IPS-NIHi7 (cell line): ENCODE measurements around the gene ITPR1.

Source experiments
- DNase-seq: peaks from one replicate; pipeline ENCODE4 v3.0.0; 2012; ENCODE audit warnings: mixed read lengths; ENCODE audit errors: extremely low spot score

The ITPR1 gene

DNA sequence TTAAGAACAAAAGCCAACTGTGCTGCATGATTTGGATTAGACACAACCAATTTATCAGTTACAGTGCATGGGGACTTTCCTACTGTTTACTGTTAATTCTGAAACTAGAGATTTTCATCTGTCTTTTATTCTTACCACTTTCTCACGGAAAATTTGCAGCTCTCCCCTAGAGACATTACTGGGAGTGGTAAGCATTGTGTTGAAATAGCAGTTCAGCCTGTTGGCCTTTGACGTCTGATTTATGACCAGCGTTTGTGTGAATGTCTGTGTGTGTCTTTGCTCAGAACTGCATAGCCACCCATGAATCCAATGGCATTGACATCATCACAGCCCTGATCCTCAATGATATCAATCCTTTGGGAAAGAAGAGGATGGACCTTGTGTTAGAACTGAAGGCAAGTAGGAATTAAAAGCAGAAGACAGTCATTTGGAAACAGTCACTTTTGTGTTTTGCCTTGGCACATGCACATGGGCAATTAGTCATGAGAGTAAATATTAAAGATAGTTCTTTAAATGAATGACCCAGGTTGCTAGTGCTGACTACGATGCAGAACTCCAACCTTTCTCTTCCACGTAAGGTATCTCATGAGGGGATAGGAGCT, 283.9 kb downstream of the ITPR1 start:
- DNase-seq = no peak

DNA sequence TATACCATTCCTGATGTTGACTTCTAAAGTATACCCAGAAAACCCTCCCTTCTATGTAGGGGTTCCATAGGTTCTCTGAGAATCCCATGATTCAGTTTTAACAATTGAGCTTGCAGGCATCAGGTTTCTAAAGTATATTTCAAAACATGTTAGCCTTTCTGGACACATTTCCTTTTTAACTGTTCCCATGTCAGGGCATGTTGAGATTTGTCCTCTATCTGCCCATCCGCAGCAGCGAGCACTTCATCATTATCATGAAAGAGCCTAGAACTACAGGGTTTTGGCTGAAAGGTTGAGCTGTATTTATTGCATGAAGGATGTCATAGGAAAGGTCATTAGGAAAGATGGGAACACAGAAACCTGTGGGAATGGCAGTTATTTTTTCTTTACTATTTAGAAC, 285.0 kb downstream of the ITPR1 start:
- DNase-seq = no peak

DNA sequence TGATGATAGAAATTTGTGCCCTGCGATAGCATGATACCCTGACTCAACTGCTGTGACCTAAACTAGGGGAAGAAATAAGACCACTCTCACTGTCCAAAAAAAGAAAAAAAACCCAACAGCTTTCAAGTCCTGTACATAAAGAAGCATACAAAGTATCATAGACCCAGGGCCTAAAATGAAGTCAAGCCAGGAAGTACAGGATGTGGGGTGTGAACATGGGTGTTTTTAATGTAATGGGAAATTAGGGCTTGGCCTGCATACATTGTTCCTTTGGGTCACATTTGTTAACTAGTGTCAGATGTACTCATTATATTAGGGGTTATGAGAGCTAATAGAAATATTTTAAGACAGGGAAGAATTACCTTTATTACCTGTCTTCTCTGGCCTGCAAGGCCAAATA, 285.6 kb downstream of the ITPR1 start:
- no peak for DNase-seq

DNA sequence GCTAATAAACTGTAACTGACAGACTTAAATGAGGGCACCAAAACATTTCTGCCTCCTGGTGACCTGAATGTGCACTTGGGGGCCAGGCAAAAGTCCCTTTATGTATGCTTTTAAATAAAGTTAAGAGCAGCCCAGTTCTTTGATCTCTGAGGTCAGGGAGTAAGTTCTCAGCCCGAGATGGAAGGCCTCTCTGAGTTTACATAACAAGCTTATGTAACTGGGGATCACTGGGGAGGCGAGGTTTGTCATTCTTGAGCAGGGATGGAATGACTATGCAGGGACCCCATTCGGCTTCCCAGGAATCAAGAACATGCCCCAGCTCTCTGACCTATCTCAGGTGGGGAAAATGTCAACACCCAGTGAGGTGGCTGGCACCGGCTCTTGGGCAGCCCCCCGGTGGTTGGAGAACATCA, 287.4 kb downstream of the ITPR1 start:
- no peak for DNase-seq

DNA sequence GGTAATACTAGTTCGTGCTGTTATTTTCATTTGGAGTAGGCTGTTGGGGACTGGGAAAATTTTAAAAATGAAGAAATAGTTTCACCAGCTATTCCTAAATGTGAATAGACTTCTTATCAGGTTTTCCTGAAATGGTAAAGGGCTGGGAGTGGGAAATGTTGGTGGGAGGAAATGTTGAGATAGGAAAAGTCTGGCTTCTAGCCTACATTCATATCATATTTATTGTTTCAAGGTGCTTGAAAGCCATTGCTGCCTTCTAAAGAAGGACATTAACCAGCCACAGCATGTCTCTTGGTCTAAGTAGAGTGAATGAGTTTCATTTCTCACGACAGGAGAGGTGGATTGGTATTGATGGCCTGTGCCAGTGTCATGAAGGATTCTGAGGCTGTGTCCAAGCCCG, 288.9 kb downstream of the ITPR1 start:
- DNase-seq = no peak

DNA sequence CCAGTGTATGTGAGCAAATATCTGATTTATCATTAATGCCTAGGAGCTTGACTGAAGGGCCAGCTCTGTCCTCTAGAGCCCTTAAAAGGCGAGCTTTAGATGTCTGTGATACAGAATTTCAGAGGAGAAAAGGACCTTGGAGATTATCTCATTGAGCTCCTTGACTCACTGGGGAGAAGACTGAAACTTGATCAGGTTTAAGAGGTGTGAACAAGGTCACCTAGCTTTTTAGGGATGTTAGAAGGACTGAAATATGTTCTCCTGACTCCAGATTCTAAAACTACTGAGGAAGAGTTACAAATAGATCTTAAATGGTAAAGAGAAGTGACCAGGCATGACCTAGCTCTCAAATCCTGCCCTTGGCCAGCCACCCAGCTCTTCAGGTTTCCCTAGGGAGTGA, 292.4 kb downstream of the ITPR1 start:
- no peak for DNase-seq

DNA sequence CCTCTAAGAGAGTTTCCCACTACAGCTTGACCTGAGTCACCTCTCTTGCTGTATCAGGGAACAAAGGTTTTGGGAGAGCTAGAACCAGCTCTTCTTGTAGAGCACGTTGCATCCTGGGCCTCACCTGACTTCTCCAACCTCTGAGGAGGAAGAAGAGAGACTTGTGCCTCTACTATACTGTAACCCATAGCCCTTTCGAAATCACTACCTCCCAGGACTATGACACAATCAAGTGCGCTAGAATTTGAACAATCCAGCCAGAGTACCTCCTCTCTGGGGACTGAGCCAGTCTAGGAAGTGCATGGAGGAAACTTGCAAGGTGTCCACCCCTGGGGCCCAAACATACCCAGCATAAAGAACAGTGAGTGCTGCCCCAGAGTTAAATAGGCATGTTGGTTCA, 293.3 kb downstream of the ITPR1 start:
- no peak for DNase-seq

DNA sequence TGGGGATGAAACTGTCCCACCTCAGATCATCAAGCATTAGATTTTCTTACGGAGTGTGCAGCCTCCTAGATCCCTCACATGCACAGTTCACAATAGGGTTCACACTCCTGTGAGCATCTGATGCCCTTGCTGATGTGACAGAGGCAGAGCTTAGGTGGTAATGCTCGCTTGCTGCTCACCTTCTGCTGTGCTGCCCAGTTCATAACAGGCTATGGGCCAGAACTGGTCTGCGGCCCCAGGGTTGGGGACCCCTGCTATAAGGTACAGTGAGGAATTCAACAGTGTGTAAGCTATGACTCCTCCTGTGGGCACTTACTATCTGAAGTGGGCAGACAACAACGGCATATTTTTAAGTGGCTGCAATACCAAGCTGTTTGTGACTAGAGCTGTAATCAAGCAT, 298.2 kb downstream of the ITPR1 start:
- no peak for DNase-seq

DNA sequence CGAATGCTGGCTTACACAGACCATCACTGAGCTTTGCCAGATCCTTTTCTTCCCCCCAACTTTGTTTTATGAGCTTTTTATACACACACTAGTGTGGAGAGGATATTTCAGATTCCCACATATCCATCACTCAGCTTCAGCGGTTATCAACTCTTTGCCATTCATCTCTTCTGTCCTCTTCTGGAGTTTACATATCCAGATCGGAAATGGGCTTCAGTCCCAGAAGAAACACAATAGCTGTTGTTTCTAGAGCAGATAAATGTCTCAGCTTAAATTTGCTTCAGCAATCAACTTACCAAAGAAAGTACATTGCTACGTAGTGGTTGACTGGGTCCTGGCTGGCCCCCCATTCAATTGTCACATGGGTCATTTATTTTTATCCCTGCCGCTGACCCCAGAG, 300.2 kb downstream of the ITPR1 start:
- no peak for DNase-seq

DNA sequence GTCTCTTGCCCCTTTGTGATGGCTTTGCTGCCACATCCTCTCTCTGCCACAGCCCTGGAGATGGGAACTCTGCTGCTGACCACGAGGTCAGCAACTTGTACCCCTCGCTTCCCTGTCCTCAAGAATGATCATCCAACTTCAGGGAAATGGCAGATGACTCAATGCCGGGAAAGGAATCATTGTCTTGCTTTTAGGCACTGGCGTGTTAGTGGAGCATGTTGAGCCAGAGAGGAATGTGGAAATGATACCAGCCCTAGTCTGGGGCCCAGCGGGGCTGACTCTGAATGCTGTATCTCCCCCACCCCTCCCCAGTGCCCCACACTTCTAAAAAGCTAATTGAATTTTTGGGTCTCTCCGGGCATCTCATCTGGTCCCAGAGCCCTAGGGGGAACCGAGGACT, 301.2 kb downstream of the ITPR1 start:
- no peak for DNase-seq

DNA sequence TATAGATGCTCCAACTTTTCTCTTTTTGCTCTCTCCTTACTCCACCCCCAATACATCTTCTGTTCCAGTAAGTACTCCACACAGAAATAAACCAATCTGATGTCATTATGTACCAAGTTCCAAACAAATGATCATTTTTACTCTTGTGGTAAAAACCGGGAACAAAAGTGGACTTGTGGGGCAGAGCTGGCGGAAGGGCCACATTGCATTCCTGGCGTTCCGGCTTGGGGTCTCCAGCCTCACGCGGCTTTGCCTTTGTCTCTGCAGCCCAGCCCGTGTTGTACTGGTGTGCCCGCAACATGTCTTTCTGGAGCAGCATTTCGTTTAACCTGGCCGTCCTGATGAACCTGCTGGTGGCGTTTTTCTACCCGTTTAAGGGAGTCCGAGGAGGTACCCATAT, 301.6 kb downstream of the ITPR1 start:
- DNase-seq = no peak

DNA sequence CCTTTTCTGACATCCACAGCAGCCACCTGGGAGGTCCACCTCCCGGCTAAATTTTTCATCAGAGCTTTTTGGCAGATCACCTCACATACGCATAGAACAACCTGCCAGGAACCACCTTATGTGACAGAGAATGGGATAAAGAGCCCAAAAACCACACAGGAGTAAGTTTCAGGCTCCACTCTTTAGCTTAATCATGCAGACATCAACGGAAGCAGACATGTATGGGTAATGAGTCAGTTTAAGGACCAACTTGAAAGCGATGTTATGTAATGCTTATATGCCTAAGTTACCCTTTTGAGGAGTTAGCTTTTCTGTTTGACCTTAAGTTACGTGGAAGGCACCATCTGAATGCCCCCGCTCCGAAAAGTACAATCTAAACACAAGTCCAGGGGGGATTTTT, 302.8 kb downstream of the ITPR1 start:
- DNase-seq = no peak

DNA sequence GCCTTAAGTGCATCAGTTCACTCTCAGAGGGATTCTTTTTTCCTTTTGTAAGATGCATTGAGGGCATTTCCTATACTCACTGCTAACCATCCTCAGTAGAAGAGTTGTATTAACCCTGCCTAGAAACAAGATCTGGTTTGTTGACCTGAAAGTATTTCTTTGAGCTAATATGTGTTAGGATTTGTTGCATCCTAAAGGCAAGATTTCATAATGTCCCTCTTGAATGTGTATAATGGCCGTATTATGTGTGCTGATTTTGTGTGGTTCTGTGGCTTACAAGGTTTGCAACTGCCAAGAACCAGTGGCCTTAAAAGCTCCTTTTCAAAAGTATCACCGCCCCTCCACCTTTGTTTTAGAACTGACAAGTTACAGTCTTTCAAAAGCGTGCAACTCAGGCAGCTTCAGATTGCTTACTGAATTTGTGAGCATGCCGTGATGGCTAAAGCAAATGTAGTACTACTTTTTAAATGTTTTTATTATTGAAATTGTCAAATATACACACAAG, 304.1 kb downstream of the ITPR1 start:
- no peak for DNase-seq

DNA sequence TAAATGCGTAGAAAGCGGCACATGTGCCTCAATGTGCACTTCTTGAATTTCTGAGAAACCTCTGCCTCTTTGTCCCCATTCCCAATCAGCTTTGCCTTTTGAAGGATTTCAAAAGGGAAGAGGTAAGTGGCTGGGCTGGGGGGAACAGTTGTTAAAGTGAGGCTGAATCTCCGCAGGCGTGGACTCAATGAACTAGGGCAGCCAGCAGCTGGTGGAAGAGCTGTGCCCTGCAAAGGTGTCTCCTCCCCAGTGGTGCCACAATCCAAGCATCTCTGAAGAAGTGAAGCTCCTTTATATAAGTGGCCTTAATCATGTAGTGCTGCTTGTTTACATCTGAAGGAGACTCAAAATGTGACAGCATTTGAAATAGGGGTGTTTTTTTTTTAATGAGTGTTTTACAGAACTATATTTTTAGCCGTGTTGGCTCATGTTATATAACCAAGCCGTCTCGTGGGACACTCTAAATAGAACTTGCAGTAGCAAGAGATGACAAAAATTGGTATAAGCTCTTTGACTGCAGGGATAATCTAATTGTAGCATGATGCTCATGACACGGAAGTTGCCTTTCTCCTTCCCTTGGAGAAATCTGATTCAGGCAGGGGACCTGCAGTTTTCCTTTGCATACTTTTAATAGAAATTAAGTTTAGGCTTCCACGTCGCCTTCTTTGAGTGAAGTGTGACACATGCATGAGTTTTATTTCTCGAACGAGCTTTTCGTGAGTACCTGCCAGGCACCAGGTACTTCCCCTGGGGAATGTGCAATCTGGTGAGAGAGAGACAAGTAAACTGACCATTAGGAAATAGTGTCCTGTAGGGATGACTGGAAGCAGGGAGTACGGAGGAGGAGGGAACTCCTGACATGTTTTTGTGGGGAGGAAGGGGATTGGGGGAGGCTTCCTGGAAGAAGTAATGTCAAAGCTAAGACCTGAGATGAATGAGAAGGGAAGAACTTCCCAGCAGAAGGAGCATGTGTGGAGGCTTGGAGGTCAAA, 306.4 kb downstream of the ITPR1 start:
- no peak for DNase-seq

DNA sequence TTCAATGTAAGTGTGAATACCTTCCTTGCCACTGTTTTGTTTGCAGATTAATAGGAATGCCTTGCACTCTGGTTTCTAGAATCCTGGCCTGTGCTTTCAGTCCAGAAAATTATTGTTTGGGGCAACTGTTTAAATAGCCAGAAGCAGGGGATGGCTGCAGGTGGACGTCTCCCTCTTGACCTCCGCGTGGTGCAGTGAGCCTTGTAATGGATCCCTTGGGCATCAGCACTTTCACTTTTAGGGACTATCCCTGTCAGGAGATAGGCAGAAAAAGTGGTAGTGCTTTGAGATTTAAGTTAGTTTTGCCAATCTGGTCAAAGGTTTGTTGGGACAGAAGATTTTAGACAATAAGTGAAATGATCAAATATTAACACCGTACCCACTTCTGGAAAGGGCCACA, 307.4 kb downstream of the ITPR1 start:
- DNase-seq = no peak

DNA sequence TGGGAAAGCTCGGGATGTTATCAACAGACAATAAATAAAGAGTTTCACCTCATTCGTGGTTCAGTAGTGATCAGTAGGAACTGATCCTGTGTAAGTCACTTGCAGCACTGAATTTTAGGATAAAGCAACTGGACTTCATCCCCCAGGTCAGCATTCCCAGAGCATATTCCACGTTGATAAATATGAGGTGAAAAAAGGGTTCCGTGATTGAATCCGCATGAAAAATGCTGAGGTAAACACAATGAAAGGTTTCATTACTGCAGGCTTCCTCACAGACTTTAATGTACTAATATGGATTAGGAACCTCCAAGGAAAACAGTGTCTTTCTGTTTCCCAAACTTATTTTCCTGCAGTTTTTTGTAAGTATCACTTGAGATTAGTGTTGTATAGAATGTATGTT, 308.7 kb downstream of the ITPR1 start:
- no peak for DNase-seq

DNA sequence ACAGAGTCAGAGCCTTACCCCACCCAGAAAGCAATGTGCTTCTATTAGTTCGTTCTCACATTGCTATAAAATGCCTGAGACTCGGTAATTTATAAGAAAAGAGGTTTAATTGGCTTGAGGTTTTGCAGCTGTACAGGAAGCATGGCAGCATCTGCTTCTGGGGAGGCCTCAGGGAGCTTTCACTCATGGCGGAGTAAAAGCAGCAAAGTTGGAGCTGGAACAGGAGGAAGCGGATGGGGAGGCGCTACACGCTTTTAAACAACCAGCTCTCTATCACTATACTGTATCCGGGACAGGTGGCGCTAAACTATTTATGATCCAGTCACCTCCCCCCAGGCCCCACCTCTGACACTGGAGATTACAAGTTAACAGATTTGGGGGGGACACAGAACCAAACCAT, 309.8 kb downstream of the ITPR1 start:
- DNase-seq = no peak

DNA sequence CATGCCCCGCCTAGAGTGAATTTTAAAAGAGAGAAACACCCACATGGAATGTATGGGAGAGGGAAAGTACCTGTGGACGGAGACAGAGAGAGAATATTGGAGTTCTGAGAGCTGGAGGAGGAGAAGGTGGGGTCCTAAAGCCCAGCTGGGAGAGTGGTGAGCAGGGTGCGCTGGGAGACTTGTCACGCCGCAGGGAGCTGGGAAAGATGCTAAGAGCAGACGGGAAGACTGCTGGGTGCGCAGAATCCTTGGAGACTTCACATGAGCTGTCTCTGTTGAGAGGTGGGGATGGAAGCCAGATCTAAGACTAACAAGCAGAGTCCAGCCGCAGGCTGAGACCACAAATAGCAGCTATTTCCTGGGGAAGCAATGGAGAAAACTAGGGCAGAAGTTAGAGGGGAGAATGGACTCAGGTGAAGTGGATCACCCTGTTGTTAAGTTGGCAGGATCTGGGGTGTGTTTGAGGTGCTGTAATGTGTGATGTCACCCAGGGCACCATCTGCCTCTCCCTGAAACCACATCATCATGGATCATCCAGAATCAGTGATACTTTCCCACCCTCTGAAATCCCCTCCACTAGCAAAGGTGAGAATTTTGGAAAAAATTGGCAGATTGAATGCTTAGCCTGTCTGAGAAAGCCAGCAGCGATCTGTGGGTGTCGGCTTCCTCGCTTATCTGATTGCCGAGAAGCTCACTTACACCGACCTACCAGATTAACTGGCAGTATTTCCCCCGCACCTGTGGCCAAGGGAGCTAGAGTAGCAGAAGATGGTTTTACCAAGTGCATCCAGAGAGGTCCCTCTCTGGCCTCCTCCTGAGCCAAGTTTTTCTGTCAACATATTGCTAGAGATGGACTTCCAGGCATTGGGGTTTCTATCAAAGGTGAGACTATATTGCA, 311.3 kb downstream of the ITPR1 start:
- DNase-seq = no peak

DNA sequence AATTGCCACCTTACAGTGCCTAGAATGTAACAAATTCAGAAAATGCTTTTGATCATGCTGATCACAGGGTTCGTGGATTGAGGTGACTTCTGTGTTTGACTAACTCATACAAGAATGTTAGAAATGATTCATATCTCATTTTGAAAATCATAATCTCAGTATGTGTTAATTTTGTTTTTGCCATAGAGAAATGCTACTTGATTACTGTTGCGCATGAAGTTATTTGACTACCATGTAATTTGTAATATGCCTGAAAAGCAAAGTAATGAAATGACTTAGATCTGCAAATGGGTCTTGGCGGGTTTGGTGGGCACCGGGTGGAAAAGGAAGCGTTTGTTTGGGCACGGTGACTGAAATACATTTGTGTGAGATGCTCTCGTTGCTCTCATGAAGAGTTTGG, 312.5 kb downstream of the ITPR1 start:
- DNase-seq = no peak

DNA sequence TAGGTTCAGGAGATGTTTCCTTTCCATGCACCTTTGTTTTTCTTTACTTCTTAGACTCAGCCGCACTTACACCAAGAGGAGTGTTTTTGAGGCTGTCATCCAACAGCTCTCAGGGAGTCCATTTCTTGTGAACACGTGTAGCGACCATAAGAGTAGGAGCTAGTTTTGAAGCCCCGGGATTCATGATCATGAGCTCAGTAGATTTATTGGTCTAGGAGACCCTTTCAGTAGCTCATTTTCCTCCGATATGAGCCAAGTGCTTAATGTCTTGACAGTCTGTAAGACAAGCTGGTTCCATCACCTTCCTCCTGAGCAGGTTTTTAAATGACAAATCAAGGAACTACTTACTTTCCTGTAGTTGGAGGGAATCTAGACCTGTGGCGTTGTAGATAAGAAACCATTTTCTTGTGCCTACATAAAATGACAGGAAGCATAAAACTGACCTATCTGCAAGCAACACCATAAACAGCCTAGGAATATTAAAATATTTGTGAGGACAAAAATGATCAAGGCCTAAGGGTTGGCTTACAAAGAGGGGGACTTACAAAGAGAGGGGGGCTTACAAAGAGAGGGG, 313.5 kb downstream of the ITPR1 start:
- DNase-seq = no peak

DNA sequence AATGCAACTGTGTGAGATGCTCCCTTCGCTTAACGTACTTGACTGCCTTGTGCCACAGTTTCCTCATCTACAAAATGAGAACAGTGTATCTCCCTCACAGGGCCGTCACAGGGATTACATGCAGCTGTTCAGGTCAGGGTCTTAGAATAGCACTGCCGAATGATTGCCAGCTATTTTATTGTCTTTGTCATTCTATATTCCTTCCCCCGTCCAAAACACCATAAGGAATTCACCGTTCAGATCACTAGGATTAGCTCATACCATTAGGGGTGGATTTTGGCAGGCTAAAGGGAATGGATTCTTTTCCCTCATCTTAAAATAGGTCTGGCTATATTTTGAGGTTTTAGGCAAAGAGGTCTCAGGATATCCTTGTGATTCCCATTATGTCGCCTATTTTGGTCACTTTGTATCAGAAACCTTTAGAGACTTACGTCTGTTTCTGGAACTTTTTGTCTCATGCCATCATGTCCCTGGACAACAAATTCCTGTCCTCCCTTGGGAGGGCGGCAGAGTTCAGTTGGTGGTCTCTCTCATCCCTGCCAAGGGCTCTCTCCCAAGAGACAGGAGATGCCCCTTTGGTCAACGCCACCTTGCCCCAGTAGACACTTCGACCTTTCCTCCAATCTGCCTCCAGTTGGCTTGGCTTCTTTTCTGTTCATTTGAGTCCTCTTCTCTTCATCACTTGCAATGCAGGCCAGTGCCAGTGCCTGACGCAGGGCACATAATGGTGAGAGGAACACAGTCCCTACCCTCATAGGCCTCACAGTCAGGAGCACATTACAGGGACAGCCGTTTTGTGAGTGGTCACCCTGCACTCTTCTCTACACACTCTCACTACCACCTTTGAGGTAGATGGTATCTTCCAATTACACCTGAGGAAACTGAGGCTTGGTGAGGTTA, 314.5 kb downstream of the ITPR1 start:
- DNase-seq = no peak
